OCI-LY7 (cell line): ENCODE results near the gene THAP8.
A peak's percentile ranks its signal among the peaks of the same experiment; 100 is the strongest.

Experiments
- CTCF ChIP-seq: fragments of 200-600 bp; sonication (generic); conservative IDR thresholded peaks from 2 replicates; pipeline ENCODE4 v1.5.1; 2014; ENCODE audit warnings: mild to moderate bottlenecking, antibody characterized with exemption, low read length, moderate library complexity, mixed read lengths
- EZH2phosphoT487 ChIP-seq: fragments of 200-600 bp; sonication (generic); IDR thresholded peaks from 2 replicates; pipeline ENCODE4 v1.6.1; 2018; ENCODE audit warnings: low read depth, borderline replicate concordance, mild to moderate bottlenecking, mixed run types, antibody characterized with exemption, low read length, moderate library complexity, mixed read lengths

GRCh38 chr19:35987571-35987896 is 66.6 kb downstream of the THAP8 start:
- TF ChIP-seq CTCF, result peak; percentile 50; the same call in 1 of the 2 replicates
- no peak for TF ChIP-seq EZH2phosphoT487
